Vagina (tissue), 2 donors: ENCODE data around the gene HOXD12.

Experiments used
- CTCF ChIP-seq, 3 experiments: fragments of 450-650 bp in 2 of 3; fragments of 200-600 bp in 1 of 3; sonication (generic) in 1 of 3; IDR thresholded peaks; one replicate each; pipeline ENCODE4 v1.5.1; 2017 to 2019; ENCODE audit warnings: antibody characterized with exemption in 3 of 3, mild to moderate bottlenecking in 2 of 3, moderate library complexity in 2 of 3
- POLR2A ChIP-seq, 2 donors: fragments of 450-650 bp; IDR thresholded peaks; one replicate each; pipeline ENCODE4 v1.6.1; 2017; ENCODE audit warnings: antibody characterized with exemption in 2 of 2, mild to moderate bottlenecking in 2 of 2, moderate library complexity in 2 of 2

- TF ChIP-seq CTCF (IDR thresholded peaks at IDR 0.05) (no peak), POLR2A (IDR thresholded peaks at IDR 0.05) (no peak)
Measured at GRCh38 chr2:176133389-176133788, 33.8 kb downstream of the HOXD12 start.
